HEK293T (cell line): Measurements from ENCODE around the gene OST4.

Experiments used
- CTCF ChIA-PET: fragments of 350-600 bp; formaldehyde crosslinking; extraction: SDS; loops from one replicate; lab custom pipeline; 2021; ENCODE audit warnings: antibody characterized with exemption, inconsistent platforms; lab: Yijun Ruan, JAX
- POLR2A ChIA-PET: fragments of 350-600 bp; formaldehyde crosslinking; extraction: SDS; loops from one replicate; lab custom pipeline; 2020; ENCODE audit warnings: antibody characterized with exemption, inconsistent platforms; lab: Yijun Ruan, JAX
- DNase-seq: peaks from one replicate; pipeline ENCODE4 v3.0.0; 2012; ENCODE audit warnings: mixed read lengths; ENCODE audit errors: extremely low spot score
- ARNT ChIP-seq: fragments of 450-650 bp; IDR thresholded peaks from 2 replicates; pipeline ENCODE4 v1.6.1; 2017; ENCODE audit warnings: mild to moderate bottlenecking
- BHLHE40 ChIP-seq: fragments of 450-650 bp; IDR thresholded peaks from 2 replicates; pipeline ENCODE4 v1.6.1; 2016; ENCODE audit warnings: mild to moderate bottlenecking, moderate library complexity, borderline replicate concordance
- CTBP1 ChIP-seq: fragments of 450-650 bp; IDR thresholded peaks from 2 replicates; pipeline ENCODE4 v1.6.1; 2016; ENCODE audit warnings: borderline replicate concordance
- ELF4 ChIP-seq: fragments of 450-650 bp; IDR thresholded peaks from 2 replicates; pipeline ENCODE4 v1.6.1; 2017; ENCODE audit warnings: antibody characterized with exemption
- FOXA1 ChIP-seq: fragments of 450-650 bp; IDR thresholded peaks from 2 replicates; pipeline ENCODE4 v1.6.1; 2016; ENCODE audit warnings: mild to moderate bottlenecking
- FOXK2 ChIP-seq: fragments of 450-650 bp; IDR thresholded peaks from 2 replicates; pipeline ENCODE4 v1.6.1; 2016; ENCODE audit warnings: mild to moderate bottlenecking
- FOXM1 ChIP-seq: fragments of 450-650 bp; IDR thresholded peaks from 2 replicates; pipeline ENCODE4 v1.6.1; 2017; ENCODE audit warnings: mild to moderate bottlenecking, borderline replicate concordance
- HDGF ChIP-seq: fragments of 450-650 bp; IDR thresholded peaks from 2 replicates; pipeline ENCODE4 v1.6.1; 2017; ENCODE audit warnings: antibody characterized with exemption, borderline replicate concordance
- L3MBTL2 ChIP-seq: fragments of 450-650 bp; conservative IDR thresholded peaks from 2 replicates; pipeline ENCODE4 v1.6.1; 2016; ENCODE audit warnings: mild to moderate bottlenecking
- LEF1 ChIP-seq: fragments of 450-650 bp; IDR thresholded peaks from 2 replicates; pipeline ENCODE4 v1.6.1; 2017; ENCODE audit warnings: mild to moderate bottlenecking, borderline replicate concordance
- NFRKB ChIP-seq: fragments of 450-650 bp; IDR thresholded peaks from 2 replicates; pipeline ENCODE4 v1.6.1; 2016; ENCODE audit warnings: mild to moderate bottlenecking, moderate library complexity
- SP1 ChIP-seq: fragments of 450-650 bp; IDR thresholded peaks from 2 replicates; pipeline ENCODE4 v1.6.1; 2017
- SUZ12 ChIP-seq: fragments of 450-650 bp; IDR thresholded peaks from 2 replicates; pipeline ENCODE4 v1.6.1; 2016; ENCODE audit warnings: mild to moderate bottlenecking
- TARDBP ChIP-seq: fragments of 450-650 bp; IDR thresholded peaks from 2 replicates; pipeline ENCODE4 v1.6.1; 2016
- ZNF384 ChIP-seq: fragments of 450-650 bp; IDR thresholded peaks from 2 replicates; pipeline ENCODE4 v1.6.1; 2016
- TF ChIP-seq, protein P1 (sequence below): fragments of 450-650 bp; IDR thresholded peaks from 2 replicates; pipeline ENCODE4 v1.6.1; 2016

The OST4 gene

GRCh38 chr2:27039426-27039825 is 32.0 kb downstream of the OST4 start:
- TF ChIP-seq ARNT = no peak
- TF ChIP-seq LEF1 = no peak
- no peak for TF ChIP-seq FOXM1
- TF ChIP-seq CTBP1 = no peak
- TF ChIP-seq BHLHE40 = no peak
- no peak for TF ChIP-seq ZNF384
- no peak for TF ChIP-seq HDGF
- no peak for TF ChIP-seq L3MBTL2
- TF ChIP-seq SP1 = no peak
- no peak for TF ChIP-seq NFRKB
- no peak for TF ChIP-seq ELF4
- no peak for TF ChIP-seq FOXA1
- TF ChIP-seq, protein P1, sequence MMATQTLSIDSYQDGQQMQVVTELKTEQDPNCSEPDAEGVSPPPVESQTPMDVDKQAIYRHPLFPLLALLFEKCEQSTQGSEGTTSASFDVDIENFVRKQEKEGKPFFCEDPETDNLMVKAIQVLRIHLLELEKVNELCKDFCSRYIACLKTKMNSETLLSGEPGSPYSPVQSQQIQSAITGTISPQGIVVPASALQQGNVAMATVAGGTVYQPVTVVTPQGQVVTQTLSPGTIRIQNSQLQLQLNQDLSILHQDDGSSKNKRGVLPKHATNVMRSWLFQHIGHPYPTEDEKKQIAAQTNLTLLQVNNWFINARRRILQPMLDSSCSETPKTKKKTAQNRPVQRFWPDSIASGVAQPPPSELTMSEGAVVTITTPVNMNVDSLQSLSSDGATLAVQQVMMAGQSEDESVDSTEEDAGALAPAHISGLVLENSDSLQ = no peak
- no peak for TF ChIP-seq TARDBP
- TF ChIP-seq SUZ12 = no peak
- no peak for TF ChIP-seq FOXK2
- no peak for DNase-seq
- ChIA-PET POLR2A (interaction anchor here (1.1 to 2.5 kb wide), 5 partner anchors 8 to 84 kb away, joined by 3 to 11 read pairs (median 8); partner anchors contain the start of genes AGBL5 and OST4), CTCF (interaction anchor here (0.7 kb wide), 1 partner anchor 14 kb away, joined by 3 read pairs; no protein-coding TSS in a partner anchor)

GRCh38 chr2:27038631-27039339 is 32.7 kb downstream of the OST4 start:
- ChIA-PET CTCF (interaction anchor here (0.7 kb wide), 1 partner anchor 14 kb away, joined by 3 read pairs; no protein-coding TSS in a partner anchor), POLR2A (interaction anchor here (1.8 to 2.5 kb wide), 3 partner anchors 8 to 33 kb away, joined by 6 to 11 read pairs (median 10); partner anchors contain the start of genes AGBL5 and OST4)

DNA sequence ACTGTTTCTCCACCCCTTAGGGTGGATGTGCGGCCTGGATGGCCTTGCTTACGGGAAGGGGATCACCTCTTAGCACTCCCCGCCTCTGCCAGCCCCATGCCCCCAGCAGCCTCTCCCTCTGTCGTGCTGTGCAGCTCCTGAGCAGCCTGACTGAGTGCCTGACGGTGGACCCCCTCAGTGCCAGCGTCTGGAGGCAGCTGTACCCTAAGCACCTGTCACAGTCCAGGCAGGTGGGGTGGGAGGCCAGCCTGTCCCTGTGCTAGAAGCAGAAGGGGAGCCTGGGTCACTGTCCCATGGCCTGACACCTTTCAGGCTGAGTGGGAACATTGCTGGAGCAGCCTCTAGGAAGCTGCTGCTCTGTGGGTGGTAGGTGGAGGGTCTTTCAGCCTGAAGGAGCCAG is 33.4 kb downstream of the OST4 start:
- no peak for DNase-seq
- ChIA-PET CTCF (no interaction called here), POLR2A (interaction anchor here (1.4 to 2.5 kb wide), 3 partner anchors 9 to 34 kb away, joined by 6 to 10 read pairs (median 7); partner anchors contain the start of genes AGBL5 and OST4)

More at GRCh38 chr2:27038631-27039339, 32.7 kb downstream of the OST4 start:
- TF ChIP-seq FOXA1 (no peak), BHLHE40 (no peak), CTBP1 (no peak), NFRKB (no peak), L3MBTL2 (no peak), FOXK2 (no peak), LEF1 (no peak), ARNT (no peak), FOXM1 (no peak), SP1 (no peak), ZNF384 (no peak), SUZ12 (no peak), HDGF (no peak), TARDBP (no peak), ELF4 (no peak)
- TF ChIP-seq, protein P1 = no peak
- DNase-seq = no peak

GRCh38 chr2:27033253-27033852 is 38.1 kb downstream of the OST4 start:
- TF ChIP-seq BHLHE40 = no peak
- TF ChIP-seq ELF4 = no peak
- TF ChIP-seq FOXM1 = no peak
- no peak for TF ChIP-seq L3MBTL2
- TF ChIP-seq ZNF384 = no peak
- TF ChIP-seq SUZ12 = no peak
- no peak for TF ChIP-seq HDGF
- no peak for TF ChIP-seq ARNT
- no peak for TF ChIP-seq LEF1
- TF ChIP-seq FOXA1 = no peak
- TF ChIP-seq TARDBP = no peak
- TF ChIP-seq, protein P1 = no peak
- TF ChIP-seq NFRKB = no peak
- TF ChIP-seq FOXK2 = no peak
- no peak for TF ChIP-seq CTBP1
- no peak for TF ChIP-seq SP1
- no peak for DNase-seq
- ChIA-PET POLR2A (interaction anchor here (0.8 to 5.1 kb wide), 6 partner anchors 9 to 48 kb away, joined by 3 to 44 read pairs (median 5); partner anchors contain the start of genes AGBL5 and OST4), CTCF (no interaction called here)

More for the DNA sequence above, 33.4 kb downstream of the OST4 start:
- TF ChIP-seq ARNT (no peak), FOXK2 (no peak), LEF1 (no peak), SP1 (no peak), BHLHE40 (no peak), TARDBP (no peak), SUZ12 (no peak), NFRKB (no peak), ZNF384 (no peak), L3MBTL2 (no peak)
- TF ChIP-seq, protein P1 = no peak
